ENCODE results near the gene DOCK1. TPM values are rescaled to one million over a fixed set of nuclear protein-coding genes. Genes with fewer than 3 reads are reported as not detected.

The DOCK1 gene
- total RNA-seq, 2 donors from 2014 or later, result 72.4 to 89.3 TPM

- Mint-ChIP-seq H3K27me3 (ENCODE audit: insufficient read depth) (no peaks in the 10 kb centered on the region), H3K9me3 (no peaks in the 10 kb centered on the region), H3K4me1 (no peaks in the 10 kb centered on the region), H3K36me3 (ENCODE audit: low read depth) (peaks cover 7% of the 10 kb centered on the region), H3K27ac (no peak overlapping the region), H3K4me3 (no peak overlapping the region)
- Histone ChIP-seq H3K9me3 (ENCODE audit: control insufficient read depth, low read length) (no peaks in the 10 kb centered on the region), H3K9ac (ENCODE audit: extremely low read depth, low read length, poor library complexity, severe bottlenecking) (no peak overlapping the region), H3K36me3 (ENCODE audit: control insufficient read depth, insufficient read depth, low read length) (peaks cover 4% of the 10 kb centered on the region), H3K27ac (ENCODE audit: low read depth, low read length) (no peak overlapping the region), H3K27me3 (ENCODE audit: control insufficient read depth, insufficient read depth, low read length, poor library complexity, severe bottlenecking) (no peaks in the 10 kb centered on the region), H3K4me1 (ENCODE audit: control insufficient read depth, insufficient read depth, low read length) (no peaks in the 10 kb centered on the region), H3K4me3 (ENCODE audit: low read length) (no peak overlapping the region)
- 96% methylated on average over 14 to 16 of the region's 16 CpGs for WGBS, 2 experiments (ENCODE audit: insufficient coverage in 1 of 2, insufficient read length in 1 of 2)
- TF ChIP-seq, protein P1, sequence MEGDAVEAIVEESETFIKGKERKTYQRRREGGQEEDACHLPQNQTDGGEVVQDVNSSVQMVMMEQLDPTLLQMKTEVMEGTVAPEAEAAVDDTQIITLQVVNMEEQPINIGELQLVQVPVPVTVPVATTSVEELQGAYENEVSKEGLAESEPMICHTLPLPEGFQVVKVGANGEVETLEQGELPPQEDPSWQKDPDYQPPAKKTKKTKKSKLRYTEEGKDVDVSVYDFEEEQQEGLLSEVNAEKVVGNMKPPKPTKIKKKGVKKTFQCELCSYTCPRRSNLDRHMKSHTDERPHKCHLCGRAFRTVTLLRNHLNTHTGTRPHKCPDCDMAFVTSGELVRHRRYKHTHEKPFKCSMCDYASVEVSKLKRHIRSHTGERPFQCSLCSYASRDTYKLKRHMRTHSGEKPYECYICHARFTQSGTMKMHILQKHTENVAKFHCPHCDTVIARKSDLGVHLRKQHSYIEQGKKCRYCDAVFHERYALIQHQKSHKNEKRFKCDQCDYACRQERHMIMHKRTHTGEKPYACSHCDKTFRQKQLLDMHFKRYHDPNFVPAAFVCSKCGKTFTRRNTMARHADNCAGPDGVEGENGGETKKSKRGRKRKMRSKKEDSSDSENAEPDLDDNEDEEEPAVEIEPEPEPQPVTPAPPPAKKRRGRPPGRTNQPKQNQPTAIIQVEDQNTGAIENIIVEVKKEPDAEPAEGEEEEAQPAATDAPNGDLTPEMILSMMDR (conservative IDR thresholded peaks at IDR 0.05), result no peak
- no peak for DNase-seq
Measured at GRCh38 chr10:127176649-127177048, 271.4 kb downstream of the DOCK1 start.

DNA sequence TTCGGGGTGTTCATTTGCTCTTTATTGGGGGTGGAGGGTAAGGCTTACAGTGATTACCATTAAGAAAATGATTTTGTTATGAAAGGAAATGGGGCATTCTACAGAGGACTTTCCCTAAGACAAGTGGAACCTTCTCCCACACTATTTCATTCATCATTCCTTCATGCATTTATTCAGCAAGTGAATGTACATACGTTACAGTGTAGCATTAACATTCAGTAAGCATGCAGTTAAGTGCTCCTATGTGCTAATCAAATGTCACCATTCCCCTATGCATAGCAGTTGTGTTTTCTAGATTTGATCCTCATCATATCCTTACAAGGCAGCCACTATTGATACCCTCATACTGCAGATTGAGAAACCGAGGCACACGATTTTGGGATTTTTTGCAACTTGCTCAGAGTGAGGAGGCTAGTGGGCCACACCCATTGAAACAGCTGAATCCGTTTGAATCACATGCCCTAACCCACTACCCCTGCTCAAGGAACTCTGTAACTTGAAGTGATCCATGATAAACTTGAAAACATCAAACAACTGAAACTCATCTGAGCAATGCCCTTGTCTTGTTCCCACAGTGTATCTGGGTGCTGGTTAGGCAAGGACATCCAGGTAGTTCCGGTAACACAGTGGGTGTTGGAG lies 274.5 kb downstream of the DOCK1 start:
- H3K27ac ChIP-seq (ENCODE audit: low read depth, low read length), result no peak overlapping the region
- no peaks in the 10 kb centered on the region for H3K4me1 ChIP-seq (ENCODE audit: control insufficient read depth, insufficient read depth, low read length)
- no peak overlapping the region for H3K4me3 Mint-ChIP-seq
- peaks cover 11% of the 10 kb centered on the region for H3K36me3 Mint-ChIP-seq (ENCODE audit: low read depth)
- no peaks in the 10 kb centered on the region for H3K9me3 ChIP-seq (ENCODE audit: control insufficient read depth, low read length)
- no peak for DNase-seq
- H3K4me3 ChIP-seq (ENCODE audit: low read length), result no peak overlapping the region
- TF ChIP-seq, protein P1 (conservative IDR thresholded peaks at IDR 0.05), result no peak
- no peak overlapping the region for H3K9ac ChIP-seq (ENCODE audit: extremely low read depth, low read length, poor library complexity, severe bottlenecking)
- H3K27me3 Mint-ChIP-seq (ENCODE audit: insufficient read depth), result no peaks in the 10 kb centered on the region
- H3K4me1 Mint-ChIP-seq, result no peaks in the 10 kb centered on the region
- H3K36me3 ChIP-seq (ENCODE audit: control insufficient read depth, insufficient read depth, low read length), result peaks cover 4% of the 10 kb centered on the region
- no peaks in the 10 kb centered on the region for H3K9me3 Mint-ChIP-seq
- H3K27ac Mint-ChIP-seq, result no peak overlapping the region
- H3K27me3 ChIP-seq (ENCODE audit: control insufficient read depth, insufficient read depth, low read length, poor library complexity, severe bottlenecking), result no peaks in the 10 kb centered on the region
- 95% methylated on average over 5 to 6 of the region's 6 CpGs for WGBS, 2 experiments (ENCODE audit: insufficient coverage in 1 of 2, insufficient read length in 1 of 2)

GRCh38 chr10:127182161-127182560 lies 276.9 kb downstream of the DOCK1 start:
- Mint-ChIP-seq H3K27me3 (ENCODE audit: insufficient read depth) (no peaks in the 10 kb centered on the region), H3K9me3 (no peaks in the 10 kb centered on the region), H3K36me3 (ENCODE audit: low read depth) (peaks cover 10% of the 10 kb centered on the region), H3K27ac (no peak overlapping the region), H3K4me3 (no peak overlapping the region), H3K4me1 (no peaks in the 10 kb centered on the region)
- H3K4me1 ChIP-seq (ENCODE audit: control insufficient read depth, insufficient read depth, low read length), result no peaks in the 10 kb centered on the region
- WGBS, 2 experiments (ENCODE audit: insufficient coverage in 1 of 2, insufficient read length in 1 of 2), result 94 to 95% methylated on average over 3 to 4 of the region's 4 CpGs
- H3K9ac ChIP-seq (ENCODE audit: extremely low read depth, low read length, poor library complexity, severe bottlenecking), result no peak overlapping the region
- H3K9me3 ChIP-seq (ENCODE audit: control insufficient read depth, low read length), result no peaks in the 10 kb centered on the region
- no peaks in the 10 kb centered on the region for H3K27me3 ChIP-seq (ENCODE audit: control insufficient read depth, insufficient read depth, low read length, poor library complexity, severe bottlenecking)
- TF ChIP-seq, protein P1 (conservative IDR thresholded peaks at IDR 0.05), result no peak
- no peak overlapping the region for H3K4me3 ChIP-seq (ENCODE audit: low read length)
- H3K36me3 ChIP-seq (ENCODE audit: control insufficient read depth, insufficient read depth, low read length), result peaks cover 4% of the 10 kb centered on the region
- DNase-seq, result no peak
- H3K27ac ChIP-seq (ENCODE audit: low read depth, low read length), result no peak overlapping the region

Measured in endodermal cell (in vitro differentiated cells).